HepG2 (cell line): ENCODE measurements around the gene GBA2. TPM values are rescaled to one million over a fixed set of nuclear protein-coding genes. Genes with fewer than 3 reads are reported as not detected.
A peak's percentile ranks its signal among the peaks of the same experiment; 100 is the strongest.

Experiments used
- BRF2 ChIP-seq: sonication (generic); formaldehyde crosslinking; IDR thresholded peaks from 2 replicates; pipeline ENCODE4 v1.8.1; 2022; ENCODE audit warnings: mild to moderate bottlenecking, missing genetic modification reagents
- CC2D1A ChIP-seq: sonication (generic); formaldehyde crosslinking; IDR thresholded peaks from 2 replicates; pipeline ENCODE4 v1.8.1; 2023; ENCODE audit warnings: mild to moderate bottlenecking, missing genetic modification reagents
- CTCF ChIP-seq: sonication (generic); formaldehyde crosslinking; IDR thresholded peaks from 2 replicates; pipeline ENCODE4 v1.5.0; 2020; ENCODE audit warnings: mild to moderate bottlenecking, missing genetic modification reagents, moderate library complexity
- ELF4 ChIP-seq: sonication (generic); formaldehyde crosslinking; IDR thresholded peaks from 2 replicates; pipeline ENCODE4 v1.5.0; 2020; ENCODE audit warnings: missing genetic modification reagents, mild to moderate bottlenecking, moderate library complexity, borderline replicate concordance
- KDM2A ChIP-seq: sonication (generic); formaldehyde crosslinking; IDR thresholded peaks from 2 replicates; pipeline ENCODE4 v1.4.0; 2020; ENCODE audit warnings: low read depth, missing genetic modification reagents, borderline replicate concordance
- MXD1 ChIP-seq: sonication (generic); formaldehyde crosslinking; IDR thresholded peaks from 2 replicates; pipeline ENCODE4 v1.4.0; 2020; ENCODE audit warnings: mild to moderate bottlenecking, missing genetic modification reagents
- NR2F1 ChIP-seq, 2 experiments: fragments of 450-650 bp in 1 of 2; formaldehyde crosslinking in 1 of 2; IDR thresholded peaks; 2 replicates each; pipeline versions ENCODE4 v1.5.0 to v1.6.1; 2016 to 2020; ENCODE audit warnings: mild to moderate bottlenecking in 1 of 2, missing compliant biosample characterization in 1 of 2, missing genetic modification reagents in 1 of 2, moderate library complexity in 1 of 2
- PCBP1 ChIP-seq: fragments of 200-400 bp; formaldehyde crosslinking; IDR thresholded peaks from 2 replicates; pipeline ENCODE4 v1.6.1; 2017; ENCODE audit warnings: mild to moderate bottlenecking, low read depth, low read length, borderline replicate concordance
- SALL2 ChIP-seq: sonication (generic); formaldehyde crosslinking; IDR thresholded peaks from 2 replicates; pipeline ENCODE4 v1.8.1; 2023; ENCODE audit warnings: mild to moderate bottlenecking, missing genetic modification reagents, inconsistent platforms
- SMAD1 ChIP-seq: sonication (generic); formaldehyde crosslinking; IDR thresholded peaks from 2 replicates; pipeline ENCODE4 v1.4.0; 2020; ENCODE audit warnings: missing genetic modification reagents, low read depth, mild to moderate bottlenecking, borderline replicate concordance
- SP140L ChIP-seq: sonication (generic); formaldehyde crosslinking; IDR thresholded peaks from 2 replicates; pipeline ENCODE4 v1.4.0; 2020; ENCODE audit warnings: missing genetic modification reagents, borderline replicate concordance
- SP4 ChIP-seq: sonication (generic); formaldehyde crosslinking; IDR thresholded peaks from 2 replicates; pipeline ENCODE4 v1.8.1; 2023; ENCODE audit warnings: mild to moderate bottlenecking, missing genetic modification reagents
- SYNCRIP ChIP-seq: fragments of 200-400 bp; formaldehyde crosslinking; IDR thresholded peaks from 2 replicates; pipeline ENCODE4 v1.6.1; 2018; ENCODE audit warnings: mild to moderate bottlenecking, low read depth, low read length; ENCODE audit not compliant: insufficient read depth
- TCF7 ChIP-seq: sonication (generic); IDR thresholded peaks from 2 replicates; pipeline ENCODE4 v1.6.1; 2016; ENCODE audit warnings: antibody characterized with exemption, low read depth
- TSC22D2 ChIP-seq: sonication (generic); formaldehyde crosslinking; IDR thresholded peaks from 2 replicates; pipeline ENCODE4 v1.5.1; 2020; ENCODE audit warnings: missing genetic modification reagents, mild to moderate bottlenecking, borderline replicate concordance
- ZNF598 ChIP-seq: sonication (generic); formaldehyde crosslinking; IDR thresholded peaks from 2 replicates; pipeline ENCODE4 v1.5.1; 2020; ENCODE audit warnings: mild to moderate bottlenecking, missing genetic modification reagents, borderline replicate concordance
- ZNF607 ChIP-seq: sonication (generic); formaldehyde crosslinking; IDR thresholded peaks from 2 replicates; pipeline ENCODE4 v1.5.1; 2020; ENCODE audit warnings: missing genetic modification reagents, mild to moderate bottlenecking, borderline replicate concordance
- ZNF652 ChIP-seq: IDR thresholded peaks from 2 replicates; pipeline ENCODE4 v1.6.1; 2016; ENCODE audit warnings: low read depth, borderline replicate concordance
- ZNF850 ChIP-seq: sonication (generic); formaldehyde crosslinking; conservative IDR thresholded peaks from 2 replicates; pipeline ENCODE4 v1.9.0; 2021; ENCODE audit warnings: mild to moderate bottlenecking, missing genetic modification reagents
- polyA plus RNA-seq, 8 experiments: library from polyadenylated mRNA; depleted of rRNA in 3 of 8; stranded (reverse) in 7 of 8; unstranded in 1 of 8; fragments of >200 nt; fragmentation: Illumina TruSeq in 4 of 8; extraction: Trizol in 4 of 8; gene quantifications; 2 replicates each; pipeline versions ENCODE4 v1.2.1 to v1.2.3, GENCODE V29; 2011 to 2016; ENCODE audit warnings: low read depth in 4 of 8, missing spikeins in 1 of 8, mixed read lengths in 1 of 8; ENCODE audit not compliant: insufficient read depth in 1 of 8
- total RNA-seq, 5 experiments: library from RNA; depleted of rRNA; stranded (reverse); fragments of >200 nt; fragmentation: Illumina TruSeq; extraction: Trizol; gene quantifications; 2 replicates each; pipeline ENCODE4 v1.2.3, GENCODE V29; 2016; ENCODE audit warnings: low read depth in 1 of 5
- TF ChIP-seq, protein P1 (sequence below): sonication (generic); formaldehyde crosslinking; IDR thresholded peaks from 2 replicates; pipeline ENCODE4 v1.4.0; 2020; ENCODE audit warnings: mild to moderate bottlenecking, missing genetic modification reagents, borderline replicate concordance

Gene GBA2
- total and polyA plus RNA-seq, 2 of the 13 experiments (the other 11 are each of a cell fraction or from before 2014, with no cell fraction given) = 37.5 to 86.1 TPM

DNA sequence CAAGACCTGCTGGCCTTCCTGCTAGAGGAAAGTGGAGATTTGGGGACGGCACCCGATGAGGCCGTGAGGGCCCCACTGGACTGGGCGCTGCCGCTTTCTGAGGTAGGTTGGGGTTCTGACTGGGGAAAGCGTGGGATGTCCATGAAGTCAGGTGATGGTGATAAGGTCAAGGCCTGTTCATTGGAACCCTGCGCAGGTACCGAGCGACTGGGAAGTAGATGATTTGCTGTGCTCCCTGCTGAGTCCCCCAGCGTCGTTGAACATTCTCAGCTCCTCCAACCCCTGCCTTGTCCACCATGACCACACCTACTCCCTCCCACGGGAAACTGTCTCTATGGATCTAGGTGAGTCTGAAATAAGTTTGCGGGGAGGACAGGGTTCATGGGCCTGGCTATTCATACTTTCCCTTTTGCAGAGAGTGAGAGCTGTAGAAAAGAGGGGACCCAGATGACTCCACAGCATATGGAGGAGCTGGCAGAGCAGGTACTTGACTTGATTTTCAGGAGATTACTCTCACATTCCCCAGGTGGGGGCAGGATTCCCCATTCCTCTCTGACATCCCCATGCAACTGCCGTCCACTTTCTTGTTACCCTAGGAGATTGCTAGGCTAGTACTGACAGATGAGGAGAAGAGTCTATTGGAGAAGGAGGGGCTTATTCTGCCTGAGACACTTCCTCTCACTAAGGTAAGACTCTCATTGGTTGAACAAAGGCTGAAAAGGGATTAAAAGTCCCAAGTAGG lies 16.1 kb downstream of the GBA2 start (continued):
- TF ChIP-seq ELF4 (0 out of 2 replicates have a peak, but pooled peaks have one; percentile 5), BRF2 (no peak), ZNF850 (CRISPR knock-in tag) (0 out of 2 replicates have a peak, but pooled peaks have one; percentile 17), ZNF652 (no peak), NR2F1 (CRISPR knock-in tag; IDR thresholded peaks at IDR 0.05) (no peak), MXD1 (CRISPR knock-in tag) (0 out of 2 replicates have a peak, but pooled peaks have one; percentile 6), CTCF (CRISPR knock-in tag) (peak; percentile 53; the same call in 1 of the 2 replicates), ZNF598 (CRISPR knock-in tag) (peak; percentile 38; the same call in 1 of the 2 replicates), TSC22D2 (no peak), SP4 (no peak), TCF7 (no peak), SMAD1 (no peak), PCBP1 (no peak), SALL2 (CRISPR knock-in tag) (no peak), SYNCRIP (no peak), SP140L (CRISPR knock-in tag) (no peak), KDM2A (CRISPR knock-in tag) (0 out of 2 replicates have a peak, but pooled peaks have one; percentile 3), CC2D1A (CRISPR knock-in tag) (no peak), ZNF607 (CRISPR knock-in tag) (no peak)
- TF ChIP-seq, protein P1, sequence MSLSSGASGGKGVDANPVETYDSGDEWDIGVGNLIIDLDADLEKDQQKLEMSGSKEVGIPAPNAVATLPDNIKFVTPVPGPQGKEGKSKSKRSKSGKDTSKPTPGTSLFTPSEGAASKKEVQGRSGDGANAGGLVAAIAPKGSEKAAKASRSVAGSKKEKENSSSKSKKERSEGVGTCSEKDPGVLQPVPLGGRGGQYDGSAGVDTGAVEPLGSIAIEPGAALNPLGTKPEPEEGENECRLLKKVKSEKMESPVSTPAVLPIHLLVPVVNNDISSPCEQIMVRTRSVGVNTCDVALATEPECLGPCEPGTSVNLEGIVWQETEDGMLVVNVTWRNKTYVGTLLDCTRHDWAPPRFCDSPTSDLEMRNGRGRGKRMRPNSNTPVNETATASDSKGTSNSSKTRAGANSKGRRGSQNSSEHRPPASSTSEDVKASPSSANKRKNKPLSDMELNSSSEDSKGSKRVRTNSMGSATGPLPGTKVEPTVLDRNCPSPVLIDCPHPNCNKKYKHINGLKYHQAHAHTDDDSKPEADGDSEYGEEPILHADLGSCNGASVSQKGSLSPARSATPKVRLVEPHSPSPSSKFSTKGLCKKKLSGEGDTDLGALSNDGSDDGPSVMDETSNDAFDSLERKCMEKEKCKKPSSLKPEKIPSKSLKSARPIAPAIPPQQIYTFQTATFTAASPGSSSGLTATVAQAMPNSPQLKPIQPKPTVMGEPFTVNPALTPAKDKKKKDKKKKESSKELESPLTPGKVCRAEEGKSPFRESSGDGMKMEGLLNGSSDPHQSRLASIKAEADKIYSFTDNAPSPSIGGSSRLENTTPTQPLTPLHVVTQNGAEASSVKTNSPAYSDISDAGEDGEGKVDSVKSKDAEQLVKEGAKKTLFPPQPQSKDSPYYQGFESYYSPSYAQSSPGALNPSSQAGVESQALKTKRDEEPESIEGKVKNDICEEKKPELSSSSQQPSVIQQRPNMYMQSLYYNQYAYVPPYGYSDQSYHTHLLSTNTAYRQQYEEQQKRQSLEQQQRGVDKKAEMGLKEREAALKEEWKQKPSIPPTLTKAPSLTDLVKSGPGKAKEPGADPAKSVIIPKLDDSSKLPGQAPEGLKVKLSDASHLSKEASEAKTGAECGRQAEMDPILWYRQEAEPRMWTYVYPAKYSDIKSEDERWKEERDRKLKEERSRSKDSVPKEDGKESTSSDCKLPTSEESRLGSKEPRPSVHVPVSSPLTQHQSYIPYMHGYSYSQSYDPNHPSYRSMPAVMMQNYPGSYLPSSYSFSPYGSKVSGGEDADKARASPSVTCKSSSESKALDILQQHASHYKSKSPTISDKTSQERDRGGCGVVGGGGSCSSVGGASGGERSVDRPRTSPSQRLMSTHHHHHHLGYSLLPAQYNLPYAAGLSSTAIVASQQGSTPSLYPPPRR (CRISPR knock-in tag) = peak; percentile 41; the same call in 1 of the 2 replicates
